Adrenal gland (tissue), 5 donors: ENCODE data around the gene LRBA.

Experiments used
- CTCF ChIP-seq, 6 experiments: fragments of 450-650 bp in 4 of 6; fragments of 200-600 bp in 2 of 6; sonication (generic) in 1 of 6; IDR thresholded peaks; 1 replicate in 5 of 6; 2 replicates in 1 of 6; pipeline versions ENCODE4 v1.5.1 to v1.8.0; 2016 to 2021; ENCODE audit warnings: antibody characterized with exemption in 6 of 6, mild to moderate bottlenecking in 2 of 6, moderate library complexity in 1 of 6
- POLR2A ChIP-seq, 2 donors: fragments of 450-650 bp; IDR thresholded peaks; one replicate each; pipeline ENCODE4 v1.6.1; 2017; ENCODE audit warnings: antibody characterized with exemption in 2 of 2, mild to moderate bottlenecking in 2 of 2, moderate library complexity in 1 of 2
- donor health status: DM: no; HTN: no; CAD: no.

GRCh38 chr4:150875367-150875766 is 139.7 kb downstream of the LRBA start:
- TF ChIP-seq CTCF (IDR thresholded peaks at IDR 0.05) (no peak), POLR2A (IDR thresholded peaks at IDR 0.05) (no peak)
